ENCODE measurements around the gene DIAPH2.

GRCh38 chrX:97089116-97089515, 404.5 kb downstream of the DIAPH2 start:
- TF ChIP-seq GTF3C2 (IDR thresholded peaks at IDR 0.05; ENCODE audit: borderline replicate concordance, extremely low read depth, insufficient read length) (no peak), ATF6 (CRISPR knock-in tag; IDR thresholded peaks at IDR 0.05) (no peak), E2F5 (CRISPR knock-in tag; IDR thresholded peaks at IDR 0.05) (no peak), NFIC (IDR thresholded peaks at IDR 0.05) (no peak), PPARD (CRISPR knock-in tag; IDR thresholded peaks at IDR 0.05) (no peak), KAT7 (CRISPR knock-in tag; IDR thresholded peaks at IDR 0.05; ENCODE audit: borderline replicate concordance) (no peak), PHF20 (IDR thresholded peaks at IDR 0.05; ENCODE audit: partially characterized antibody) (no peak), EHMT2 (IDR thresholded peaks at IDR 0.05) (no peak), CHD4 (IDR thresholded peaks at IDR 0.05; ENCODE audit: insufficient read depth, insufficient replicate concordance, low read depth, low read length, poor library complexity, severe bottlenecking) (no peak)
